ENCODE results near the gene SRMS.

The SRMS gene

GRCh38 chr20:63566395-63567135 is 19.0 kb upstream of the SRMS start:
- TF ChIP-seq, protein P1, sequence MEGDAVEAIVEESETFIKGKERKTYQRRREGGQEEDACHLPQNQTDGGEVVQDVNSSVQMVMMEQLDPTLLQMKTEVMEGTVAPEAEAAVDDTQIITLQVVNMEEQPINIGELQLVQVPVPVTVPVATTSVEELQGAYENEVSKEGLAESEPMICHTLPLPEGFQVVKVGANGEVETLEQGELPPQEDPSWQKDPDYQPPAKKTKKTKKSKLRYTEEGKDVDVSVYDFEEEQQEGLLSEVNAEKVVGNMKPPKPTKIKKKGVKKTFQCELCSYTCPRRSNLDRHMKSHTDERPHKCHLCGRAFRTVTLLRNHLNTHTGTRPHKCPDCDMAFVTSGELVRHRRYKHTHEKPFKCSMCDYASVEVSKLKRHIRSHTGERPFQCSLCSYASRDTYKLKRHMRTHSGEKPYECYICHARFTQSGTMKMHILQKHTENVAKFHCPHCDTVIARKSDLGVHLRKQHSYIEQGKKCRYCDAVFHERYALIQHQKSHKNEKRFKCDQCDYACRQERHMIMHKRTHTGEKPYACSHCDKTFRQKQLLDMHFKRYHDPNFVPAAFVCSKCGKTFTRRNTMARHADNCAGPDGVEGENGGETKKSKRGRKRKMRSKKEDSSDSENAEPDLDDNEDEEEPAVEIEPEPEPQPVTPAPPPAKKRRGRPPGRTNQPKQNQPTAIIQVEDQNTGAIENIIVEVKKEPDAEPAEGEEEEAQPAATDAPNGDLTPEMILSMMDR (IDR thresholded peaks at IDR 0.05; ENCODE audit: borderline replicate concordance, control extremely low read depth, extremely low read depth, insufficient read depth, missing control alignments) = no peak
- DNase-seq (ENCODE audit: low spot score) = no peak
- in situ Hi-C loops (cut with MboI; ENCODE audit: low sequenced_read_pairs, unreplicated experiment) = no loop called here

- DNase-seq (ENCODE audit: low spot score) = no peak
- TF ChIP-seq, protein P1 (IDR thresholded peaks at IDR 0.05; ENCODE audit: borderline replicate concordance, control extremely low read depth, extremely low read depth, insufficient read depth, missing control alignments) = no peak
- in situ Hi-C loops (cut with MboI; ENCODE audit: low sequenced_read_pairs, unreplicated experiment) = no loop called here
These were observed 18.3 kb upstream of the SRMS start for GRCh38 chr20:63565699-63566335.

- no peak for DNase-seq (ENCODE audit: low spot score)
- TF ChIP-seq, protein P1 (IDR thresholded peaks at IDR 0.05; ENCODE audit: borderline replicate concordance, control extremely low read depth, extremely low read depth, insufficient read depth, missing control alignments) = no peak
- in situ Hi-C loops (cut with MboI; ENCODE audit: low sequenced_read_pairs, unreplicated experiment) = no loop called here
These were observed 17.6 kb upstream of the SRMS start for GRCh38 chr20:63565021-63565698.

GRCh38 chr20:63564036-63564810 is 16.7 kb upstream of the SRMS start:
- no peak for DNase-seq (ENCODE audit: low spot score)
- TF ChIP-seq, protein P1 (IDR thresholded peaks at IDR 0.05; ENCODE audit: borderline replicate concordance, control extremely low read depth, extremely low read depth, insufficient read depth, missing control alignments) = no peak
- in situ Hi-C loops (cut with MboI; ENCODE audit: low sequenced_read_pairs, unreplicated experiment) = no loop called here

GRCh38 chr20:63563225-63563935 is 15.8 kb upstream of the SRMS start:
- in situ Hi-C loops (cut with MboI; ENCODE audit: low sequenced_read_pairs, unreplicated experiment) = no loop called here
- TF ChIP-seq, protein P1 (IDR thresholded peaks at IDR 0.05; ENCODE audit: borderline replicate concordance, control extremely low read depth, extremely low read depth, insufficient read depth, missing control alignments) = no peak
- no peak for DNase-seq (ENCODE audit: low spot score)
